Measurements from ENCODE around the gene DCUN1D3.

DNA sequence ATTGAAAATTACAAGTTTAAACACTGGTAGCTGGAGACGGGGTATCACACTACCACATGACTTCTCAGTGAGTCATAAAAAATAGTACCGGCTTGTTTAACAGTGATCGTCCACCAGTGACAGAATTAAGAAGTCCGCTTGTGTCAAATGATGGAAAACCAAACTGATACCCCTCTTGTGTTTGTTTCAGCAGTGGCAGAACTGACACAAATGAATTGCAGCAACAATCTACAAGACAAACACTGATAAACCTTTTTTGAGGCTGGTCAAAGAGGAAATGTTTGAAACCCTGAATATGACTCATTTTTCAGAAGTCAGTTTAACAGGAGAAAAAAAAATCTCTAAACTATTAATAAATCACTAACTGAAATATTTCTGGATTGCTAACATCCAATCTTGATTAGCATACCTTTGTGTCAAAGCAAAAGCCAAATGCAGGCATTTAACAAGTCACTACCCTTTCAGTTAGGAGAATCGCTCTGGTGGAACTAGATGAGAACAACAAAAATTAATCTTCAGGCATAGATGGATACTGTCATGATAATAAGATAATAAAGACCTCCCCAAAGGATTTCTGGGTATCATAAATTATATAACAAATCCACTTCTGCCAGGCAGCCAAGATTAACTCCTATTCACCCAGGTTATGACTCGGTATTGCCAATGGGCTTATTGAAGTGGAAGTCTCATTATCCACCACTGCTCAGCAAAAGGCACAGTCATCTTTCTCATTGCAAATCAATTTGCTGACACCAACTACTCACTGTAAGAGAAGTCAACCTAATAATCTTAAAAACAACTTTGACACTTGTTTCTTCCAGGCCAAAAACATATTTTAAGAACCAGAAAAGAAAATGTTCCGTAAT, 20.8 kb downstream of the DCUN1D3 start:
- TF ChIP-seq, protein P1, sequence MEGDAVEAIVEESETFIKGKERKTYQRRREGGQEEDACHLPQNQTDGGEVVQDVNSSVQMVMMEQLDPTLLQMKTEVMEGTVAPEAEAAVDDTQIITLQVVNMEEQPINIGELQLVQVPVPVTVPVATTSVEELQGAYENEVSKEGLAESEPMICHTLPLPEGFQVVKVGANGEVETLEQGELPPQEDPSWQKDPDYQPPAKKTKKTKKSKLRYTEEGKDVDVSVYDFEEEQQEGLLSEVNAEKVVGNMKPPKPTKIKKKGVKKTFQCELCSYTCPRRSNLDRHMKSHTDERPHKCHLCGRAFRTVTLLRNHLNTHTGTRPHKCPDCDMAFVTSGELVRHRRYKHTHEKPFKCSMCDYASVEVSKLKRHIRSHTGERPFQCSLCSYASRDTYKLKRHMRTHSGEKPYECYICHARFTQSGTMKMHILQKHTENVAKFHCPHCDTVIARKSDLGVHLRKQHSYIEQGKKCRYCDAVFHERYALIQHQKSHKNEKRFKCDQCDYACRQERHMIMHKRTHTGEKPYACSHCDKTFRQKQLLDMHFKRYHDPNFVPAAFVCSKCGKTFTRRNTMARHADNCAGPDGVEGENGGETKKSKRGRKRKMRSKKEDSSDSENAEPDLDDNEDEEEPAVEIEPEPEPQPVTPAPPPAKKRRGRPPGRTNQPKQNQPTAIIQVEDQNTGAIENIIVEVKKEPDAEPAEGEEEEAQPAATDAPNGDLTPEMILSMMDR (IDR thresholded peaks at IDR 0.05): no peak
- TF ChIP-seq POLR2A (IDR thresholded peaks at IDR 0.05): no peak

All from uterus (tissue), 2 donors.